ENCODE measurements around the gene AKAP6.

Gene AKAP6

GRCh38 chr14:32400480-32400879 is 71.4 kb downstream of the AKAP6 start:
- Histone ChIP-seq H3K4me1 (ENCODE audit: insufficient read depth, low read length) (peaks cover 18% of the 10 kb centered on the region), H3K36me3 (ENCODE audit: insufficient read depth, low read length) (no peaks in the 10 kb centered on the region), H3K9me3 (ENCODE audit: low read length) (no peaks in the 10 kb centered on the region), H3K4me3 (ENCODE audit: low read depth in 1 of 2, low read length in 2 of 2) (no peak overlapping the region), H3K27ac (ENCODE audit: low read depth, low read length) (no peak overlapping the region), H3K27me3 (ENCODE audit: control insufficient read depth in 1 of 2, insufficient read depth in 2 of 2, low read length in 2 of 2) (no peaks in the 10 kb centered on the region), H3K9ac (ENCODE audit: low read length) (no peak overlapping the region)

GRCh38 chr14:32403021-32403420 is 73.9 kb downstream of the AKAP6 start:
- no peak overlapping the region for H3K27ac ChIP-seq (ENCODE audit: low read depth, low read length)
- H3K27me3 ChIP-seq (ENCODE audit: control insufficient read depth in 1 of 2, insufficient read depth in 2 of 2, low read length in 2 of 2): no peaks in the 10 kb centered on the region
- no peak overlapping the region for H3K4me3 ChIP-seq (ENCODE audit: low read depth in 1 of 2, low read length in 2 of 2)
- no peak overlapping the region for H3K9ac ChIP-seq (ENCODE audit: low read length)
- no peaks in the 10 kb centered on the region for H3K9me3 ChIP-seq (ENCODE audit: low read length)
- peaks cover 25% of the 10 kb centered on the region for H3K4me1 ChIP-seq (ENCODE audit: insufficient read depth, low read length)
- no peaks in the 10 kb centered on the region for H3K36me3 ChIP-seq (ENCODE audit: insufficient read depth, low read length)

- Histone ChIP-seq H3K27me3 (ENCODE audit: control insufficient read depth in 1 of 2, insufficient read depth in 2 of 2, low read length in 2 of 2) (no peaks in the 10 kb centered on the region), H3K4me1 (ENCODE audit: insufficient read depth, low read length) (peaks cover 21% of the 10 kb centered on the region), H3K4me3 (ENCODE audit: low read depth in 1 of 2, low read length in 2 of 2) (no peak overlapping the region), H3K9ac (ENCODE audit: low read length) (no peak overlapping the region), H3K27ac (ENCODE audit: low read depth, low read length) (no peak overlapping the region), H3K9me3 (ENCODE audit: low read length) (no peaks in the 10 kb centered on the region), H3K36me3 (ENCODE audit: insufficient read depth, low read length) (no peaks in the 10 kb centered on the region)
These were observed 74.6 kb downstream of the AKAP6 start for GRCh38 chr14:32403688-32404087.

GRCh38 chr14:32404784-32405573 is 75.9 kb downstream of the AKAP6 start:
- H3K27ac ChIP-seq (ENCODE audit: low read depth, low read length): no peak overlapping the region
- peaks cover 29% of the 10 kb centered on the region for H3K4me1 ChIP-seq (ENCODE audit: insufficient read depth, low read length)
- H3K27me3 ChIP-seq (ENCODE audit: control insufficient read depth in 1 of 2, insufficient read depth in 2 of 2, low read length in 2 of 2): no peaks in the 10 kb centered on the region
- H3K36me3 ChIP-seq (ENCODE audit: insufficient read depth, low read length): no peaks in the 10 kb centered on the region
- no peak overlapping the region for H3K9ac ChIP-seq (ENCODE audit: low read length)
- no peaks in the 10 kb centered on the region for H3K9me3 ChIP-seq (ENCODE audit: low read length)
- H3K4me3 ChIP-seq (ENCODE audit: low read depth in 1 of 2, low read length in 2 of 2): no peak overlapping the region

- Histone ChIP-seq H3K27ac (ENCODE audit: low read depth, low read length) (peak overlapping the region; percentile 10), H3K27me3 (ENCODE audit: control insufficient read depth in 1 of 2, insufficient read depth in 2 of 2, low read length in 2 of 2) (no peaks in the 10 kb centered on the region), H3K36me3 (ENCODE audit: insufficient read depth, low read length) (no peaks in the 10 kb centered on the region), H3K9me3 (ENCODE audit: low read length) (no peaks in the 10 kb centered on the region), H3K4me1 (ENCODE audit: insufficient read depth, low read length) (peaks cover 34% of the 10 kb centered on the region), H3K4me3 (ENCODE audit: low read depth in 1 of 2, low read length in 2 of 2) (no peak overlapping the region), H3K9ac (ENCODE audit: low read length) (no peak overlapping the region)
These were observed 76.8 kb downstream of the AKAP6 start for GRCh38 chr14:32405856-32406255.

GRCh38 chr14:32407130-32407529 is 78.0 kb downstream of the AKAP6 start:
- H3K27ac ChIP-seq (ENCODE audit: low read depth, low read length): peak overlapping the region; percentile 40
- H3K9ac ChIP-seq (ENCODE audit: low read length): no peak overlapping the region
- peaks cover 34% of the 10 kb centered on the region for H3K4me1 ChIP-seq (ENCODE audit: insufficient read depth, low read length)
- no peaks in the 10 kb centered on the region for H3K9me3 ChIP-seq (ENCODE audit: low read length)
- H3K4me3 ChIP-seq (ENCODE audit: low read depth in 1 of 2, low read length in 2 of 2): no peak overlapping the region
- no peaks in the 10 kb centered on the region for H3K27me3 ChIP-seq (ENCODE audit: control insufficient read depth in 1 of 2, insufficient read depth in 2 of 2, low read length in 2 of 2)
- H3K36me3 ChIP-seq (ENCODE audit: insufficient read depth, low read length): no peaks in the 10 kb centered on the region

GRCh38 chr14:32408018-32408417 is 78.9 kb downstream of the AKAP6 start:
- no peak overlapping the region for H3K9ac ChIP-seq (ENCODE audit: low read length)
- H3K27me3 ChIP-seq (ENCODE audit: control insufficient read depth in 1 of 2, insufficient read depth in 2 of 2, low read length in 2 of 2): no peaks in the 10 kb centered on the region
- no peaks in the 10 kb centered on the region for H3K36me3 ChIP-seq (ENCODE audit: insufficient read depth, low read length)
- peaks cover 34% of the 10 kb centered on the region for H3K4me1 ChIP-seq (ENCODE audit: insufficient read depth, low read length)
- no peak overlapping the region for H3K4me3 ChIP-seq (ENCODE audit: low read depth in 1 of 2, low read length in 2 of 2)
- peak overlapping the region; percentile 40 for H3K27ac ChIP-seq (ENCODE audit: low read depth, low read length)
- H3K9me3 ChIP-seq (ENCODE audit: low read length): no peaks in the 10 kb centered on the region

GRCh38 chr14:32412103-32412502 is 83.0 kb downstream of the AKAP6 start:
- Histone ChIP-seq H3K27ac (ENCODE audit: low read depth, low read length) (no peak overlapping the region), H3K27me3 (ENCODE audit: control insufficient read depth in 1 of 2, insufficient read depth in 2 of 2, low read length in 2 of 2) (no peaks in the 10 kb centered on the region), H3K9ac (ENCODE audit: low read length) (no peak overlapping the region)

GRCh38 chr14:32412532-32412931 is 83.4 kb downstream of the AKAP6 start:
- Histone ChIP-seq H3K9me3 (ENCODE audit: low read length) (no peaks in the 10 kb centered on the region), H3K27ac (ENCODE audit: low read depth, low read length) (no peak overlapping the region), H3K4me3 (ENCODE audit: low read depth in 1 of 2, low read length in 2 of 2) (no peak overlapping the region), H3K4me1 (ENCODE audit: insufficient read depth, low read length) (peaks cover 39% of the 10 kb centered on the region), H3K9ac (ENCODE audit: low read length) (no peak overlapping the region), H3K36me3 (ENCODE audit: insufficient read depth, low read length) (no peaks in the 10 kb centered on the region), H3K27me3 (ENCODE audit: control insufficient read depth in 1 of 2, insufficient read depth in 2 of 2, low read length in 2 of 2) (no peaks in the 10 kb centered on the region)

More at GRCh38 chr14:32412103-32412502, 83.0 kb downstream of the AKAP6 start:
- no peak overlapping the region for H3K4me3 ChIP-seq (ENCODE audit: low read depth in 1 of 2, low read length in 2 of 2)
- H3K9me3 ChIP-seq (ENCODE audit: low read length): no peaks in the 10 kb centered on the region
- H3K36me3 ChIP-seq (ENCODE audit: insufficient read depth, low read length): no peaks in the 10 kb centered on the region
- H3K4me1 ChIP-seq (ENCODE audit: insufficient read depth, low read length): peaks cover 43% of the 10 kb centered on the region

GRCh38 chr14:32413967-32414640 is 85.0 kb downstream of the AKAP6 start:
- Histone ChIP-seq H3K9me3 (ENCODE audit: low read length) (no peaks in the 10 kb centered on the region), H3K9ac (ENCODE audit: low read length) (no peak overlapping the region), H3K27ac (ENCODE audit: low read depth, low read length) (no peak overlapping the region), H3K4me3 (ENCODE audit: low read depth in 1 of 2, low read length in 2 of 2) (no peak overlapping the region), H3K4me1 (ENCODE audit: insufficient read depth, low read length) (peaks cover 40% of the 10 kb centered on the region), H3K36me3 (ENCODE audit: insufficient read depth, low read length) (no peaks in the 10 kb centered on the region), H3K27me3 (ENCODE audit: control insufficient read depth in 1 of 2, insufficient read depth in 2 of 2, low read length in 2 of 2) (no peaks in the 10 kb centered on the region)

- peaks cover 38% of the 10 kb centered on the region for H3K4me1 ChIP-seq (ENCODE audit: insufficient read depth, low read length)
- H3K9me3 ChIP-seq (ENCODE audit: low read length): no peaks in the 10 kb centered on the region
- no peak overlapping the region for H3K9ac ChIP-seq (ENCODE audit: low read length)
- H3K27me3 ChIP-seq (ENCODE audit: control insufficient read depth in 1 of 2, insufficient read depth in 2 of 2, low read length in 2 of 2): no peaks in the 10 kb centered on the region
- H3K27ac ChIP-seq (ENCODE audit: low read depth, low read length): no peak overlapping the region
- H3K4me3 ChIP-seq (ENCODE audit: low read depth in 1 of 2, low read length in 2 of 2): no peak overlapping the region
- H3K36me3 ChIP-seq (ENCODE audit: insufficient read depth, low read length): no peaks in the 10 kb centered on the region
These were observed 85.7 kb downstream of the AKAP6 start for GRCh38 chr14:32414808-32415255.
